Jurkat, Clone E6-1 (cell line): ENCODE results near the gene TARBP2.

ENCODE experiments used
- DNase-seq: peaks from one replicate; pipeline ENCODE4 v3.0.0-alpha.2; 2011; ENCODE audit warnings: low read depth, low spot score
- H3K4me3 ChIP-seq: 2 replicates; pipeline ENCODE4 v1.5.1; 2011; ENCODE audit warnings: mild to moderate bottlenecking, low read length, control low read depth, moderate library complexity

Gene TARBP2

GRCh38 chr12:53506881-53507602 is 6.0 kb downstream of the TARBP2 start, which contains the start of gene NPFF:
NPFF (minus strand) TSS chr12:53507484; CDS start chr12:53507474, 10 bp downstream.
- DNase-seq = no peak
- no peak within 1 kb of the TSS for H3K4me3 ChIP-seq

GRCh38 chr12:53507603-53507885 is 6.5 kb downstream of the TARBP2 start:
- DNase-seq = no peak
- no peak overlapping the region for H3K4me3 ChIP-seq

GRCh38 chr12:53508534-53509170 is 7.6 kb downstream of the TARBP2 start:
- peak; percentile 70 for DNase-seq
- no peak overlapping the region for H3K4me3 ChIP-seq

DNA sequence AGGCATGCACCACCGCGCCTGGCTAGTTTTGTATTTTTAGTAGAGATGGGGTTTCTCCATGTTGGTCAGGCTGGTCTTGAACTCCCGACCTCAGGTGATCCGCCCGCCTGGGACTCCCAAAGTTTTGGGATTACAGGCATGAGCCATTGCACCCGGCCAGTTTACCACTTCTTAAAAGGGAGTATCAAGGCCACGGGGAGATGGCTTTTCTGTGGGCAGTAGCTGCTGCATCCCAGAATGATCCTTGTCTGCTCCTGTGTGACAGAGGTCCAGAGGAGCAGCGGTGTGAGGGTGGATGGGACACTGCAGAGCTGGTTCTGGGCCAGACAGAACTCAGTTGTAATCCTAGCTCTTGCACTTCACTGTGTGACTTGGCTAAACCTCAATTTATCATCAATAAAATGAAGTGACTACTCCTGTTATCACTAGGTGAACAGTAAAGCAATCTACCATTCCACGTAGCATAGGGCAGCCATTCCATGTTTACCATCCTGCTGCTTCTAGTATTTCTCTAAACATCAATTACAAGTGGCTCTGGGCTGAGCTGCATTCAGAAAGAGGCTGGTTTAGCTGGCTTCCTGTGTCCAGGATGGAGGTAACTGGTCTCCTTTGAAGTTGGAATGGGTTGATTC is 9.2 kb downstream of the TARBP2 start:
- DNase-seq = no peak
- H3K4me3 ChIP-seq = no peak overlapping the region

DNA sequence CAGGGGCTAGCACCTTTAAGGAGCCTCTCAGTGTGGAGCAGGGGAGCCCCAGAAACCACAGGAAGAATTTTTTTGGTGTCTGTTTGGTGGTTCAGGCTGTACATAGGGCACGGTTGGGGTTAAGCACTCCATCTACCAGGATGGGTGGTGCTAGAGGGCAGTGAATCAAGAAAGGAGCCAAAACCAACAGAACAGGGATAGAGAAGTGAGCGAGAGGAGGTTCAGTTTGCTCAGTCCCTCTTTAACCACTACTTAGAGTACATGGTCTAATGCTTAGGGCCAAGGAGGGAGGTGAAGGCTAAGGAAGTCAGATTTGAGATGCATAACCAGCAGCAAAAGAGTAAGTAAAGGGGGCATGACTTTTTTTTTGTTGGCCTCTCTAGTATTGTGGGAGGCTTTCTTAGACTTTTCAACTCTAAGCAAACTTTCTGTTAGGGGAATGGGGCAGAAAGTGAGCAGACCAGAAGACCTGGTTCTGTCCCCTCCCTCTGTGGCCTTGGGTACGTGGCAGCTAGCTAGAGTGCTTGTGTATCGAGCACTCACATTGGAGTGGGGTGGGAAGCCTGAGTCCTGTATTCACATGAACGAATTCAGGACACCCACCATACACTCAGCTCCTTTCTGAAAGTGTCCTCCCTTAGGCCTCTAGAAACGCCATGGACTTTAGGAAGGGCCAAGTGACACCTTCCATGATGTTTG is 12.8 kb downstream of the TARBP2 start:
- no peak overlapping the region for H3K4me3 ChIP-seq
- no peak for DNase-seq

DNA sequence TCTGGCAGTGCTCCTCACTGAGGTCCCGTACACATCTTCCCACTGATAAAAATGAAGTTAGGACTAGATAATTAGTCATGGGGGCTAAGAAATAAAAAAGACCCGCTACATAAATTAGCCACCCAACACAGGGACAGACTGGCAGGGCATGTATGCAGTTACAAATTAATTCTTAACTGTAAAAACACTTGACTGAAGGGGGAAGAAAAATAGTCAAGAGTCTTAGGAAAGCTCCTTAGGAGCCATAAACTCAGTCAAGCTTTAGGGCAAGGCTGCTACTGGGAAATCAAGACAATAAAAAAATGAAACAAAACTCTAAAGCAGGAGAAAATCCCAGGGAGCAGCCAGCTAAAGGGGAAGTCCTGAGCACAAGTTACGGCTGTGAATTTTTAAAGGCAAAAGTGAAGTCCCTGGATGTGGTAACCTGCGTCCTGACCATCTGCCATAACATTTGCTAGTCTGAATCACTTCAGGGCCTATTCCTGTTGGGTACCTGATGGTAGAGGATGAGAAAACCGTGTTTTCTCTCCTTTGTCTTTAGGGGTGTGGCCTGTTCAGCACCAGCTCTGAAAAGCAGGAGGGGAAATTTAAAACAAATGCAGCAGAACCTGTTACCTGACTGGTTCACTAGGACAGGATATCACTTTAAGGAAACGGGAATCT is 13.7 kb downstream of the TARBP2 start:
- DNase-seq = no peak

GRCh38 chr12:53515291-53515680 is 14.2 kb downstream of the TARBP2 start:
- no peak overlapping the region for H3K4me3 ChIP-seq
- DNase-seq = no peak

More for the DNA sequence above, 13.7 kb downstream of the TARBP2 start:
- H3K4me3 ChIP-seq = no peak overlapping the region

- H3K4me3 ChIP-seq = no peak overlapping the region
- no peak for DNase-seq
Observed at GRCh38 chr12:53516758-53517455, 15.8 kb downstream of the TARBP2 start.

- no peak overlapping the region for H3K4me3 ChIP-seq
- no peak for DNase-seq
Observed at GRCh38 chr12:53518381-53518780, 17.3 kb downstream of the TARBP2 start.

DNA sequence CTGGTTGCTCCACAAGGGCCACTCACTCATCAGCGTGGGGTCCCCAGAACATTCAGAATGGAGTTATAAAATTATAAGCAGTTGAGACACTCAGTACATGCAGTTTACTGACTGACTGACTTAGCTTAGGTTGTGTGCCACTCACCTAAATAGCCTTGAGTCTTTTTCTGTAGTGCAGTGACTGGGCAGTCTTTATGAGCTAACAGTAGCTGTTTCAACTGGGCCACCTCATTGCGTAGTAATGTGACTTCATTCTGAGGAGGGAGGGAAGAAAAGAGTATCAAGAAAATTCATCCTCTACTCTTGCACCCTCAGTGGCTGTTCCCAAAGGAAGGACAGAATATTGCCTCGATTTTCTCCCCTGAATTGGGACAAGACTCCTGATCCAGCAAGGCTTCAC is 22.0 kb downstream of the TARBP2 start:
- H3K4me3 ChIP-seq = no peak overlapping the region
- DNase-seq = no peak

DNA sequence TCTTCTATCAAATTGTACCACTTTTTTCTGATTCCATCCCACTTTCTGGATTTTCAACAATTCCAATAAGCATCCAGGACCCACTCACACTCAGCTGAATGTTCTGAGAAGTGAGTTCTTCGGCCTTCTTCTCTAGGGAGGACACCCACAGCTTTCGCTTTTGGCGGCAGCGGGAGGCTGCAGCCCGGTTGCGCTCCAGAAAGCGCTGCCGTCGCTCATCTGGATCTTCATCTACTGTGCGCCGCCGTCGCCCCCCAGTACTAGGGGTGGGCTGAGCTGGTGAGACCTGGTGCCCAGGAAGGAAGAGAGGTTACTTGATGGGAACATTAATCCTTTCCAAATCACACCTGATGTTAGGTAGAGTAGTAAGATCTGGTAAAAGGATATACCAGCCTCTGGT is 23.4 kb downstream of the TARBP2 start:
- DNase-seq = no peak
- no peak overlapping the region for H3K4me3 ChIP-seq

DNA sequence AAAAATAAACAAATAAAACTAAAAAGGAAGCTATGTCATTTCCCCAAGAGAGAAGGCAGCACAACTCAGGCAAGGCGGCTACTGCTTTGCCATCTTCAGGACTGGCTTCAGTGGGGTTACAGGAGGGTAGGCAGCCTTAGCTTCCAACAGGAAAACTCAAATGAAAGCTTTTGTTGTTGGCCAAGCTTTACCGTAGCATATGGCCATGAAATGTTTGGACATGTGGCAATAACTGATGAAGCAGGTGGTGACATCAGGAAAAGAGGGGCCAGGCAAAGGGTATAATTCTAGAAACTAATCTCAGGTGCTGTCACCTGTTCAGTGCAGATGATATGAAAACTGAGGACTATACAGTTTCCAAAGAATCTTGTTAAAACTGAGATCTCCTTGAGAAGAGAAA is 29.0 kb downstream of the TARBP2 start:
- H3K4me3 ChIP-seq = no peak overlapping the region
- DNase-seq = no peak

DNA sequence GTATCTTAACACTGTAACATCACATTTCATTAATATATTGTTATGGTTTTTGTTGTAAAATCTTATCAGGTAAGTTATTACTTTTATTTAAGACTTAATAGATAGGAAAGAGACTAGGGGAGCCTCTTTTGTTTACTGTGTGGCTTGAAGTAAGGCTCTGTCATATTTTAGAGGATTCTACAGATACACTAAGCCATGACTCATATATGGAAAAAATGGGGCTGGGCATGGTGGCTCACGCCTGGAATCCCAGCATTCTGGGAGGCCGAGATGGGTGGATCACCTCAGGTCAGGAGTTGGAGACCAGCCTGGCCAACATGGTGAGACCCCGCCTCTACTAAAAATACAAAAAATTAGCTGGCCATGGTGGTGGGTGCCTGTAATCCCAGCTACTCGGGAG is 29.8 kb downstream of the TARBP2 start:
- no peak overlapping the region for H3K4me3 ChIP-seq
- no peak for DNase-seq

- H3K4me3 ChIP-seq = no peak overlapping the region
- no peak for DNase-seq
Observed at GRCh38 chr12:53532021-53532420, 30.9 kb downstream of the TARBP2 start.

- no peak for DNase-seq
- no peak overlapping the region for H3K4me3 ChIP-seq
Observed at GRCh38 chr12:53532524-53533445, 31.7 kb downstream of the TARBP2 start.

DNA sequence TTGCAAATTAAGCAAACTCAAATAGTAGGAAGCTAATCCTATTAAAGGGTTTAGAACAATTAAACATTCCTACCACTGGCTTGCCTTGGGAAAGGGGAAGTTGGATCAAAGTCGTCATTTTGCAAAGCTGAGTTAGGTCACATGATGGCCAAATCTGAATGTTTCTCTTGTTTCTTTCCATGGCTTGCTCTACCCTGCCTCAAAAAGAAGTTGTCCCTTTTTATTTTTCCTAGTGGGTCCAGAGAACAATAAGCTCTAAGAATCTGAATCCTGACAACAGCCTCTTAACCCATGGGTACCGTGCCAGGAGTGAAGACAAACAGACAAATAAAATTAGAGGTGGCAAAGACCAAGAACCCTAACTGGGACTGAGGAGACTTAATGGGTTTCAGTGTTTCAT is 32.4 kb downstream of the TARBP2 start:
- no peak for DNase-seq
- H3K4me3 ChIP-seq = no peak overlapping the region

DNA sequence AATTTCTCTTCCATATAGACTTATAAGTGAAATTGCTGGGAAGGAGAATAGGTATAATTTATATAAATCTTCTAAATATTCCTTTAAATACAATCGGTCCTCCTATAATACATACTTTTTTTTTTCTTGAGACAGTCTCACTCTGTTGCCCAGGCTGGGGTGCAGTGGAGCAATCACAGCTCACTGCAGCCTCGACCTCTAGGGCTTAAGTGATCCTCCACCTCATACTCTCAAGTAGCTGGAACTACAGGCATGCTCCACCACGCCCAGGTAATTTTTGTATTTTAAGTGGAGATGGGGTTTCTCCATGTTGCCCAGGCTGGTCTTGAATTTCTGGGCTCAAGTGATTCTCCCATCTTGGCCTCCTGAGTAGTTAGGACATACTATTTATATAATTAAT is 35.9 kb downstream of the TARBP2 start:
- no peak for DNase-seq
- H3K4me3 ChIP-seq = no peak overlapping the region

GRCh38 chr12:53538209-53538689 is 37.2 kb downstream of the TARBP2 start:
- no peak overlapping the region for H3K4me3 ChIP-seq
- no peak for DNase-seq
